Tibial artery (tissue), 4 donors: ENCODE measurements around the gene CRB2.

ENCODE experiments used
- DNase-seq, 2 donors: peaks; one replicate each; pipeline ENCODE4 v3.0.0-alpha.2; 2019
- H3K27ac ChIP-seq, 2 donors: fragments of 200-600 bp; sonication (generic) in 1 of 2; 1 replicate in 1 of 2; 2 replicates in 1 of 2; pipeline ENCODE4 v1.5.1; 2018 to 2019; ENCODE audit warnings: mild to moderate bottlenecking in 1 of 2
- H3K27me3 ChIP-seq, 2 donors: fragments of 200-600 bp; sonication (generic) in 1 of 2; one replicate each; pipeline versions ENCODE4 v1.5.1 to v1.6.0; 2016 to 2019
- H3K36me3 ChIP-seq, 3 donors: fragments of 200-600 bp; sonication (generic) in 2 of 3; one replicate each; pipeline ENCODE4 v1.5.1; 2016 to 2019; ENCODE audit warnings: mild to moderate bottlenecking in 2 of 3
- H3K4me1 ChIP-seq, 4 donors: fragments of 200-600 bp; sonication (generic) in 2 of 4; 1 replicate in 3 of 4; 2 replicates in 1 of 4; pipeline ENCODE4 v1.5.1; 2016 to 2019
- H3K4me3 ChIP-seq, 2 donors: fragments of 200-600 bp; sonication (generic) in 1 of 2; 1 replicate in 1 of 2; 2 replicates in 1 of 2; pipeline ENCODE4 v1.5.1; 2018 to 2019; ENCODE audit warnings: mild to moderate bottlenecking in 2 of 2
- H3K9me3 ChIP-seq, 3 donors: fragments of 200-600 bp; sonication (generic) in 1 of 3; one replicate each; pipeline ENCODE4 v1.5.1; 2016 to 2019
- CTCF ChIP-seq, 2 experiments: fragments of 200-600 bp in 1 of 2; fragments of 450-650 bp in 1 of 2; IDR thresholded peaks; one replicate each; pipeline ENCODE4 v1.5.1; 2017 to 2019; ENCODE audit warnings: antibody characterized with exemption in 2 of 2, mild to moderate bottlenecking in 1 of 2, moderate library complexity in 1 of 2
- intact Hi-C: fragments of 100-400 bp; cut with DNase I; formaldehyde crosslinking; loops from one replicate; pipeline ENCODE4 v1.15.0; 2023; ENCODE audit warnings: low total_unique reads

Gene CRB2

DNA sequence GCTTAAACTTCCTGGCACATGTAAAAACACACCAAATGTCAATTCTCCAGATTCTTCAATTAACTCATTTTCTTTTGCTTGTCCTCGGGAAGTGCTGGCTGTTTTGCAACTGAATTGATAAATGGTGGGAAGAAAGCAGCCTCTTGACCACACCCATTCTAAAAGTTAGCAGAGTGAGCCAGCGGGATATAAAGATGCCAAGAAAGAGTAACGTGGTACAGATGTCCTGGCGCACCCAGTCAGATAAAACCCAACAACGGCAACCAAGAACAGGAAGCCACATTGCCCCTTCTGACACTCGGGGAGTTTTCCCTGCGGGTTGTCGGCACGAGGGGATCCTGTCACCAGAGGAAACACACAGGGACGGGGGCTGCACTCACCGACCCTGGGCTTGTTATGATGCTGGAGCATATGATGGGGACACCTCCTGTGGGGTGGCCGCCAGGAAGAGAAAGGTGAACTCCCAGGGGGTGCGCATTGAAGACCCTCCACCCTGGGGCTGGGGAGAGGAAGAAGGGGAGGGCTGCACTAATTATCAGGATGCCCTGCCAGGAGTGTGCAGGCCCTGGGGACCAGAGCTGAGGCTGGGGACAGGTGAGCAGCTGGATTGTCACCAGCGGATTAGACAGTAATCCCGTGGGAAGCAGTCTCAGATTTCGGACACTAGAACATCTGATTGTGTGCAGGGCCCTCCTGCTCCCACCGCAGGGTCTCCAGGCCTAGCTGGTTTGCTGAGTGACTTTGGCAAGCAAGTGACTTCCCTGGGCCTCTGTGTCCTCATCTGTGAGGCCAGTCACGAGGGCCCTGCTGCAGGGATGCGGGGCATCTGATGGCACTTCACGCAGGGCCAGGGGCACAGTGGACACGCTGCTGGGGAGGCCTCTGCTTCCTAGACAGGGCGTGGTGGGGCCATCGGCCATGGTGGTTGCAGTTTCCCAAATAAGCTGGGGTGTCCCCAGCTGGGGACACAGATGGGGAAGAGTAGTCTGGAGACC, 59.2 kb downstream of the CRB2 start:
- TF ChIP-seq CTCF (IDR thresholded peaks at IDR 0.05) = no peak
- no peaks in the 10 kb centered on the region for H3K9me3 ChIP-seq
- intact Hi-C loops = no loop called here
- no peaks in the 10 kb centered on the region for H3K4me1 ChIP-seq
- H3K4me3 ChIP-seq = no peak overlapping the region
- no peak for DNase-seq
- no peaks in the 10 kb centered on the region for H3K27me3 ChIP-seq
- H3K27ac ChIP-seq = no peak overlapping the region
- H3K36me3 ChIP-seq = peaks cover 17 to 43% (median 25%) of the 10 kb centered on the region in 3 donors

DNA sequence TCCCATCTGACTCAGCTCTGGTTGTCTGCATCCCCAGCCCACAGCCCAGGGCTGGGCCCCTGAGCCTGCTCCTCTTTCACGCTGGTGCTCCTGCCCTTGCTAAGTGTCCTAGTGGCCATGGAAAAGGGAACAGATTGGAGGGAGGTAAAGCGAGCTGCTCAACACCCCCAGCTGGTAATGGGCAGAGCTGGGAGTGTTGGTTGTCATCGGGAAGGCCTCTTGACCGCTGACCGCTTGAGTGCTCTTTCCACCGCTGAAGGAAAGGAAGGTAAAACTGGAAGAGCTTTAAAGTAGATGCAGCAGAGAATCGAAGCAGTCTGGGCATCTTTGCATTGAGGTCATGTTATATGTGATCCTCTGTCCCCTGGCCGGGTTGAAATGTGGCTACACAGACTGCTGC, 60.2 kb downstream of the CRB2 start:
- intact Hi-C loops = no loop called here
- no peaks in the 10 kb centered on the region for H3K27me3 ChIP-seq
- no peak for TF ChIP-seq CTCF (IDR thresholded peaks at IDR 0.05)
- DNase-seq = peak in 1 of 2 donors; percentile 28
- no peak overlapping the region for H3K4me3 ChIP-seq
- no peak overlapping the region for H3K27ac ChIP-seq
- H3K9me3 ChIP-seq = no peaks in the 10 kb centered on the region
- H3K4me1 ChIP-seq = no peaks in the 10 kb centered on the region
- peaks cover 19 to 52% (median 31%) of the 10 kb centered on the region in 3 donors for H3K36me3 ChIP-seq

DNA sequence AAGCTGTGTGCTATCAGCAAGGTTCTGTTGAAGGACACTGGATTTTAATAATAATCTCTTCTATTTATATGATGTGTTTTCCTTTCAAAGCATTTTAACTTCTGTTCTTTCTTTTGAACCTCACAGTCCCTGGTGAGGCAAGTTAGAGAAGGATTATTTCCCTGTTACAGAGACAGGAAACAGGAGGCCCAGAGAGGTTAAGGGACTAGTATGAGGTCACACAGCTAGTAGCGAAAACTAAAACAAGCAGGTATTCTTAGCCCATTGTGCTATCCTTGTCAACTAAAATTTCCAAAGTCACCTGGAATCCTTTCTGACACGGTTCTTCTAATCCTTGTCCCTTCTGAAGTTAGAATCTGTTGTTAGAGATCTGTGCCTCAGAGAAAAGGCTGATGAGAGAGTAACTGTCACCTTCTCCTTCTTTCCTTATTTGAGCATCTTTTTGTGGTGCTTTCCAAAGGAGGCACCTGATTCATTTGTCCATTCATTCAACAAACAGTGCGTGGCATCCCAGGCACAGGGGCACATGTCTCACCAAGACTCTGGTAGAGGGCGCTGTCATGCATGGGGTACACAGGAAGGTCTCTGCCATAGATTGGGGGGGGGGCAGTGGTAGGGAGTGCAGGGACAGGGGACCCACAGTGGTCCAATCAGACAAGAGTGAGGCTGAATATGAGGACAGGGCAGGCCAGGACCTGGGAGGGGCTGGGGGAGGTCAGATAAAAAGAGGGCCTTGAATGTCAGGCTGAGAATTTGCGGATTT, 61.5 kb downstream of the CRB2 start:
- no peak overlapping the region for H3K4me3 ChIP-seq
- H3K9me3 ChIP-seq = no peaks in the 10 kb centered on the region
- no peak for TF ChIP-seq CTCF (IDR thresholded peaks at IDR 0.05)
- H3K27me3 ChIP-seq = no peaks in the 10 kb centered on the region
- peaks cover 19 to 59% (median 32%) of the 10 kb centered on the region in 3 donors for H3K36me3 ChIP-seq
- no peak overlapping the region for H3K27ac ChIP-seq
- intact Hi-C loops = no loop called here
- no peaks in the 10 kb centered on the region for H3K4me1 ChIP-seq
- DNase-seq = peak in 1 of 2 donors; percentile 21

DNA sequence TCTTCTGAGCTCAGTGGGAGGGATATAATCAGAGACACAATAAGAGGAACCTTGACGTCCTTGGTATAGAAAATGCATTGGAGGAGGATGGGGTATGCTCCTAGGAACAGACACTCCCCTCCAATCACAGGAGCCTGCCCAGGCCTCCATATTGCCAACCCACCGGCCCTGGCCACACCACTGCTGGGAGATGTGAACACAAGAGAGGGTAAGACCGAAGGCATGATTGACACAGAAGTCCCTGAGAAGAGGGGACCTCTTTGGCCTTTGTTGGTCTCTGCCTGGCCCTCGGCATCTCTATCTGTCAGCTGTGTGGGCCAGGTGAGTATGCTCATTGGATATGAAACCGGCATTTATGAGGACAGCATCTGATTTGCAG, 62.0 kb downstream of the CRB2 start:
- DNase-seq = peak in 1 of 2 donors; percentile 29
- no peaks in the 10 kb centered on the region for H3K27me3 ChIP-seq
- H3K4me3 ChIP-seq = no peak overlapping the region
- H3K27ac ChIP-seq = no peak overlapping the region
- no peaks in the 10 kb centered on the region for H3K4me1 ChIP-seq
- H3K9me3 ChIP-seq = no peaks in the 10 kb centered on the region
- no peak for TF ChIP-seq CTCF (IDR thresholded peaks at IDR 0.05)
- H3K36me3 ChIP-seq = peaks cover 19 to 59% (median 37%) of the 10 kb centered on the region in 3 donors
- intact Hi-C loops = no loop called here

DNA sequence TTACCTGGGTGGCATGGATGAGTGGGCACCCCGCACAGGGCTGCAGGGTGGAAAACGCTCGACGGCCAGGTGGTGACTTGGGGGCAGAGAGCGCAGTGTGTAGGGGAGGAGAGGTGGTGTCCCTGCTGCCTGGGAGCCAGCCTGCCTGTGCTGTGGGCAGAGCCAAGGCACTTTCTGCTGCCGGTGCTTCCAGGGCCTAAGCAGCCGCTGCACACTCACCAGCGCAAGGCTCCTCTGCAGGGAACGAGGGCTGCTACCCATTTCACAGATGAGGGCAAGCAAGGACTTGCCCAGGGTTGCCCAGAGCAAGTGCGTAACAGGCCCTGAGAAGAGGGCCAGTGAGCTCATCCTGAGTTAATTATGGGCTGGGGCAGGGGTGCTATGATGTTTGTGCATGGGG, 62.5 kb downstream of the CRB2 start:
- no peaks in the 10 kb centered on the region for H3K4me1 ChIP-seq
- no peaks in the 10 kb centered on the region for H3K9me3 ChIP-seq
- H3K27ac ChIP-seq = no peak overlapping the region
- no peak for TF ChIP-seq CTCF (IDR thresholded peaks at IDR 0.05)
- DNase-seq = peak in 1 of 2 donors; percentile 47
- no peaks in the 10 kb centered on the region for H3K27me3 ChIP-seq
- peaks cover 19 to 59% (median 42%) of the 10 kb centered on the region in 3 donors for H3K36me3 ChIP-seq
- intact Hi-C loops = no loop called here
- H3K4me3 ChIP-seq = no peak overlapping the region
